ENCODE measurements around the gene CTBP2. TPM values are rescaled to one million over a fixed set of nuclear protein-coding genes. Genes with fewer than 3 reads are reported as not detected.

The CTBP2 gene
- total and polyA plus RNA-seq, 4 donors = 3.4 to 59.2 (median 5.5) TPM

DNA sequence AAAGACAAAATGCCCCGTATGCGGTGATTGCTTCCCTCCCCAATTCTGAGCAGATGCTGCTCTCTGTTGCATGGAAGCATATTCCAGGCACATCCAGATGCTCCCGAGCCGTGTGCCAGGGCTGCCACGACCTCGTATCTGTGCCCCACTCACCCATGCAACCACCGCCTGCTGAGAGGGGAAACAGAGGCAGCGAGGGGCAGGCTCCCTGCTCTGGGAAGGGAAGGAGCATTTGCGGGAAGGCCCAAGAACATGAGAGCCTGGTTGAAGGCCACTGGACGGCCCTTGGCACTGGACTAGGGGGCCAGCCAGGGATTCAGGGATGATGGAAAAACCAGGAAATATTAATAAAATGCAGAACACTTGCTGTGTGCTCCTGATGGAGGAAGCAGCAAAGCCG lies 89.4 kb downstream of the CTBP2 start (continued):
- TF ChIP-seq, protein P1, sequence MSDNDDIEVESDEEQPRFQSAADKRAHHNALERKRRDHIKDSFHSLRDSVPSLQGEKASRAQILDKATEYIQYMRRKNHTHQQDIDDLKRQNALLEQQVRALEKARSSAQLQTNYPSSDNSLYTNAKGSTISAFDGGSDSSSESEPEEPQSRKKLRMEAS (IDR thresholded peaks at IDR 0.05) = no peak
- TF ChIP-seq JUND (IDR thresholded peaks at IDR 0.05) (no peak), EGR1 (IDR thresholded peaks at IDR 0.05; ENCODE audit: low read depth in 2 of 2) (no peak)
- TF ChIP-seq, protein P2, sequence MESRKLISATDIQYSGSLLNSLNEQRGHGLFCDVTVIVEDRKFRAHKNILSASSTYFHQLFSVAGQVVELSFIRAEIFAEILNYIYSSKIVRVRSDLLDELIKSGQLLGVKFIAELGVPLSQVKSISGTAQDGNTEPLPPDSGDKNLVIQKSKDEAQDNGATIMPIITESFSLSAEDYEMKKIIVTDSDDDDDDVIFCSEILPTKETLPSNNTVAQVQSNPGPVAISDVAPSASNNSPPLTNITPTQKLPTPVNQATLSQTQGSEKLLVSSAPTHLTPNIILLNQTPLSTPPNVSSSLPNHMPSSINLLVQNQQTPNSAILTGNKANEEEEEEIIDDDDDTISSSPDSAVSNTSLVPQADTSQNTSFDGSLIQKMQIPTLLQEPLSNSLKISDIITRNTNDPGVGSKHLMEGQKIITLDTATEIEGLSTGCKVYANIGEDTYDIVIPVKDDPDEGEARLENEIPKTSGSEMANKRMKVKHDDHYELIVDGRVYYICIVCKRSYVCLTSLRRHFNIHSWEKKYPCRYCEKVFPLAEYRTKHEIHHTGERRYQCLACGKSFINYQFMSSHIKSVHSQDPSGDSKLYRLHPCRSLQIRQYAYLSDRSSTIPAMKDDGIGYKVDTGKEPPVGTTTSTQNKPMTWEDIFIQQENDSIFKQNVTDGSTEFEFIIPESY (IDR thresholded peaks at IDR 0.05) = no peak

GRCh38 chr10:125068406-125068805 lies 92.0 kb downstream of the CTBP2 start:
- Histone ChIP-seq H3K27me3 (ENCODE audit: control insufficient read depth in 4 of 4, insufficient read depth in 4 of 4, low read length in 3 of 4) (no peaks in the 10 kb centered on the region), H3K4me1 (ENCODE audit: control insufficient read depth in 4 of 4, insufficient read depth in 4 of 4, low read length in 3 of 4) (peaks cover 0 to 7% (median 1%) of the 10 kb centered on the region in 4 donors), H3K9ac (ENCODE audit: low read depth in 1 of 2, low read length in 2 of 2) (no peak overlapping the region), H3K36me3 (ENCODE audit: control insufficient read depth in 4 of 4, insufficient read depth in 3 of 4, low read depth in 1 of 4, low read length in 3 of 4) (no peaks in the 10 kb centered on the region), H3K9me3 (ENCODE audit: control insufficient read depth in 4 of 4, low read length in 3 of 4) (no peaks in the 10 kb centered on the region), H3K4me3 (ENCODE audit: low read depth in 1 of 3, low read length in 3 of 3) (no peak overlapping the region), H3K27ac (ENCODE audit: low read depth in 1 of 2, low read length in 2 of 2) (no peak overlapping the region)
- TF ChIP-seq TAF1 (conservative IDR thresholded peaks at IDR 0.05) (no peak), SP1 (IDR thresholded peaks at IDR 0.05) (no peak), CTCF (IDR thresholded peaks at IDR 0.05; ENCODE audit: low read depth, low read length, missing input control) (no peak), HNF4A (conservative IDR thresholded peaks at IDR 0.05) (no peak), JUND (IDR thresholded peaks at IDR 0.05) (no peak), NR2F2 (IDR thresholded peaks at IDR 0.05) (no peak), RAD21 (IDR thresholded peaks at IDR 0.05) (no peak), GABPA (IDR thresholded peaks at IDR 0.05 in 1 of 2, conservative IDR thresholded peaks at IDR 0.05 in 1 of 2) (no peak), EGR1 (IDR thresholded peaks at IDR 0.05; ENCODE audit: low read depth in 2 of 2) (no peak)
- TF ChIP-seq, protein P2 (IDR thresholded peaks at IDR 0.05) = no peak
- TF ChIP-seq, protein P3, sequence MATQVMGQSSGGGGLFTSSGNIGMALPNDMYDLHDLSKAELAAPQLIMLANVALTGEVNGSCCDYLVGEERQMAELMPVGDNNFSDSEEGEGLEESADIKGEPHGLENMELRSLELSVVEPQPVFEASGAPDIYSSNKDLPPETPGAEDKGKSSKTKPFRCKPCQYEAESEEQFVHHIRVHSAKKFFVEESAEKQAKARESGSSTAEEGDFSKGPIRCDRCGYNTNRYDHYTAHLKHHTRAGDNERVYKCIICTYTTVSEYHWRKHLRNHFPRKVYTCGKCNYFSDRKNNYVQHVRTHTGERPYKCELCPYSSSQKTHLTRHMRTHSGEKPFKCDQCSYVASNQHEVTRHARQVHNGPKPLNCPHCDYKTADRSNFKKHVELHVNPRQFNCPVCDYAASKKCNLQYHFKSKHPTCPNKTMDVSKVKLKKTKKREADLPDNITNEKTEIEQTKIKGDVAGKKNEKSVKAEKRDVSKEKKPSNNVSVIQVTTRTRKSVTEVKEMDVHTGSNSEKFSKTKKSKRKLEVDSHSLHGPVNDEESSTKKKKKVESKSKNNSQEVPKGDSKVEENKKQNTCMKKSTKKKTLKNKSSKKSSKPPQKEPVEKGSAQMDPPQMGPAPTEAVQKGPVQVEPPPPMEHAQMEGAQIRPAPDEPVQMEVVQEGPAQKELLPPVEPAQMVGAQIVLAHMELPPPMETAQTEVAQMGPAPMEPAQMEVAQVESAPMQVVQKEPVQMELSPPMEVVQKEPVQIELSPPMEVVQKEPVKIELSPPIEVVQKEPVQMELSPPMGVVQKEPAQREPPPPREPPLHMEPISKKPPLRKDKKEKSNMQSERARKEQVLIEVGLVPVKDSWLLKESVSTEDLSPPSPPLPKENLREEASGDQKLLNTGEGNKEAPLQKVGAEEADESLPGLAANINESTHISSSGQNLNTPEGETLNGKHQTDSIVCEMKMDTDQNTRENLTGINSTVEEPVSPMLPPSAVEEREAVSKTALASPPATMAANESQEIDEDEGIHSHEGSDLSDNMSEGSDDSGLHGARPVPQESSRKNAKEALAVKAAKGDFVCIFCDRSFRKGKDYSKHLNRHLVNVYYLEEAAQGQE (IDR thresholded peaks at IDR 0.05) = no peak
- no peak for DNase-seq (ENCODE audit: low spot score)
- 45% methylated on average over 2 of the region's 2 CpGs for WGBS
